OCI-LY7 (cell line): ENCODE data around the gene MAPK6.

Experiments used
- CTCF ChIP-seq: fragments of 200-600 bp; sonication (generic); conservative IDR thresholded peaks from 2 replicates; pipeline ENCODE4 v1.5.1; 2014; ENCODE audit warnings: mild to moderate bottlenecking, antibody characterized with exemption, low read length, moderate library complexity, mixed read lengths
- EZH2phosphoT487 ChIP-seq: fragments of 200-600 bp; sonication (generic); IDR thresholded peaks from 2 replicates; pipeline ENCODE4 v1.6.1; 2018; ENCODE audit warnings: low read depth, borderline replicate concordance, mild to moderate bottlenecking, mixed run types, antibody characterized with exemption, low read length, moderate library complexity, mixed read lengths

GRCh38 chr15:52078876-52079700, 60.1 kb downstream of the MAPK6 start:
- TF ChIP-seq CTCF (peak; percentile 97), EZH2phosphoT487 (no peak)
